Activated CD8-positive, alpha-beta T cell treated with anti-CD3 and anti-CD28 coated beads for 36 hours (primary cell): ENCODE measurements around the gene ANKRD23. TPM values are rescaled to one million over a fixed set of nuclear protein-coding genes. Genes with fewer than 3 reads are reported as not detected.

Experiments used
- ATAC-seq: fragments of 200-7000 bp; cut with Tn5 transposase; one replicate; pipeline ENCODE4 v1.10.0; 2021; ENCODE audit warnings: mild to moderate bottlenecking, moderate library complexity
- CTCF ChIA-PET: fragments of 350-600 bp; sonication (Branson Sonifier 250); formaldehyde crosslinking; loops from one replicate; lab custom pipeline; 2021; ENCODE audit warnings: antibody characterized with exemption; lab: Charles Lee
- POLR2A ChIA-PET: fragments of 350-600 bp; sonication (Branson Sonifier 250); formaldehyde crosslinking; loops from one replicate; lab custom pipeline; 2021; ENCODE audit warnings: antibody characterized with exemption; lab: Charles Lee
- DNase-seq: peaks from one replicate; pipeline ENCODE4 v3.0.0-alpha.2; 2020
- H3K27ac Mint-ChIP-seq: one replicate; pipeline ENCODE4 v1.8.0; 2021; ENCODE audit warnings: mild to moderate bottlenecking, mixed read lengths
- H3K27me3 Mint-ChIP-seq: one replicate; pipeline ENCODE4 v1.8.0; 2021; ENCODE audit warnings: mixed read lengths
- H3K36me3 Mint-ChIP-seq: one replicate; pipeline ENCODE4 v1.8.0; 2021; ENCODE audit warnings: low read depth, mixed read lengths
- H3K4me1 Mint-ChIP-seq: one replicate; pipeline ENCODE4 v1.8.0; 2021; ENCODE audit warnings: low read depth, mixed read lengths
- H3K4me3 Mint-ChIP-seq: one replicate; pipeline ENCODE4 v1.8.0; 2021; ENCODE audit warnings: mild to moderate bottlenecking, moderate library complexity, mixed read lengths
- H3K9me3 Mint-ChIP-seq: one replicate; pipeline ENCODE4 v1.8.0; 2021; ENCODE audit warnings: mixed read lengths
- intact Hi-C: fragments of 100-400 bp; cut with micrococcal nuclease; formaldehyde crosslinking; loops from one replicate; pipeline ENCODE4 v1.10.0; 2022
- total RNA-seq, 2 experiments: library from RNA; stranded (reverse); gene quantifications; one replicate each; pipeline ENCODE4 v1.2.3, GENCODE V29; 2021
- TF ChIP-seq, protein P1 (sequence below): fragments of 200-600 bp; IDR thresholded peaks from one replicate; pipeline ENCODE4 v1.8.0; 2022; ENCODE audit warnings: antibody characterized with exemption, mild to moderate bottlenecking

ANKRD23 gene
- total RNA-seq, 2 experiments from 2014 or later: 5.3 to 5.7 TPM

DNA sequence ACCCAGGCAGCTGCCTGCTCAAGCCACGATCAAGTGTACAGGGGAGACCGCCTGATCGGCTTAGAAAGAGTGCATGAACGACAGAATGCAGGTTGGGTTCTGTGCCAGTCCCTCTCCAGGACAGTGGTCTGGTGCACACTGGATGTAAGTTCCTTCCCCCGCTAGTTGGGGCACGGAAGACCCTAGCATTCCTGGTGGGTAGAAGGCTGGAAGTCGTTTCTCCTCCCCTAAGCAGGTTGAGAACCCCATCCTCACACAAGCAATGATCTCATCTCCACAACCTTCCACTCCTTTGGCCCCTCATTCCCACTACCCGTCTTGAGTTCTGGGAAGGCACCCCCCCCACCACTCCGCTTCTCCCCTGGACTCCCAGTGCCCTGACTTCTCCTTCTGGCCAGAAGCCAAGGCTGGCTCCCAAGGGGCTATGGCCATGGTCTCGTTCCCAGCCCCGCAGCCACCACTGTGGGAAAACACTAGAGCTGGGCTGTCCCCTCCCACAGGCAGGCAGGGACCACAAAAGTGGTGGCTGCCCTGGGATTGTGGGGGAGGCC lies 15.4 kb upstream of the ANKRD23 start:
- Mint-ChIP-seq H3K9me3 (no peaks in the 10 kb centered on the region), H3K36me3 (peaks cover 13% of the 10 kb centered on the region), H3K4me3 (peak overlapping the region; percentile 45), H3K27me3 (no peaks in the 10 kb centered on the region), H3K27ac (no peak overlapping the region), H3K4me1 (peaks cover 27% of the 10 kb centered on the region)
- intact Hi-C loops: loop anchor here (2.0 kb wide), 1 partner anchor 102 kb away; no protein-coding TSS in a partner anchor
- TF ChIP-seq, protein P1, sequence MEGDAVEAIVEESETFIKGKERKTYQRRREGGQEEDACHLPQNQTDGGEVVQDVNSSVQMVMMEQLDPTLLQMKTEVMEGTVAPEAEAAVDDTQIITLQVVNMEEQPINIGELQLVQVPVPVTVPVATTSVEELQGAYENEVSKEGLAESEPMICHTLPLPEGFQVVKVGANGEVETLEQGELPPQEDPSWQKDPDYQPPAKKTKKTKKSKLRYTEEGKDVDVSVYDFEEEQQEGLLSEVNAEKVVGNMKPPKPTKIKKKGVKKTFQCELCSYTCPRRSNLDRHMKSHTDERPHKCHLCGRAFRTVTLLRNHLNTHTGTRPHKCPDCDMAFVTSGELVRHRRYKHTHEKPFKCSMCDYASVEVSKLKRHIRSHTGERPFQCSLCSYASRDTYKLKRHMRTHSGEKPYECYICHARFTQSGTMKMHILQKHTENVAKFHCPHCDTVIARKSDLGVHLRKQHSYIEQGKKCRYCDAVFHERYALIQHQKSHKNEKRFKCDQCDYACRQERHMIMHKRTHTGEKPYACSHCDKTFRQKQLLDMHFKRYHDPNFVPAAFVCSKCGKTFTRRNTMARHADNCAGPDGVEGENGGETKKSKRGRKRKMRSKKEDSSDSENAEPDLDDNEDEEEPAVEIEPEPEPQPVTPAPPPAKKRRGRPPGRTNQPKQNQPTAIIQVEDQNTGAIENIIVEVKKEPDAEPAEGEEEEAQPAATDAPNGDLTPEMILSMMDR: no peak
- CTCF ChIA-PET: interaction anchor here (1.8 to 7.0 kb wide), 10 partner anchors 24 to 253 kb away, joined by 8 to 147 read pairs (median 26); partner anchors contain the start of gene ANKRD36
- POLR2A ChIA-PET: interaction anchor here (0.6 to 2.4 kb wide), 4 partner anchors 9 to 104 kb away, joined by 3 to 30 read pairs (median 6); partner anchors contain the start of gene SEMA4C
- ATAC-seq (no peak), DNase-seq (no peak)

DNA sequence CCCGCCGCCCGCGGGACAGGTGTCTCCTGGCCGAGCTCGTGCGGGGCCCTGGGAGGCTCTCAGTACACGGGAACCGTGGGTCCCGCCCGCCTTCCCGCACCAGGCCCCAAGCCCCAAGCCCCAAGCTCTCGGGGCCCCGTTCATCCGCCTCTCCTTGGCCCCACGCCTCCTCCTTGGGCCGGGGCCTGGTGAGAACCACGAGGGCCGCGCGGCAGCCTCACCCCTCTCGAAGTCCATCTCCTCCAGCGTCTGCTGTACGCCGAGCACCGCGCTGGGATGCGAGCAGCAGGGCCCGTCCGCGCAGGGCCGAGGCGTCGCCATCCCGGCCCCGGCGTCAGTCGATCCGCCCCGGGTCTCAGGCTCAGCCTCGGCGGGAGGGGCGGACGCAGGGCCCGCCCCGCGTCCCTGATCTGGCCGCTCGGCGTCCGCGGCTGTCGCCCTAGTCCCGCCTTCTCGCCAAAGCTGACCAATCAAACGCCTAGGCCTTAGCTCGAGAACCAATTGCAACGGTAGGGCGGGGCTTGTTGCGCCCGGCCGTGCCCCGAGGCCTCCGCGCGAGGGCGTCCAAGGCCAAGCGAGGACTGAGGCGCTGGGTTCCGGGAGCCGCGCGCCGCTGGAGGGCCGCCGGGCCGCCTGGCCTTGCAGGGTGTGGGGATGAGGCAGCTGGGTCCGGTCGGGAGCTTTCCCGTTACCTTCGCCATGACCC lies 14.0 kb upstream of the ANKRD23 start, which contains the start of gene ANKRD39:
TSS of gene ANKRD39 (minus strand) at position 350 of the 706 bp plus-strand sequence. CDS start at position 321, 29 bp downstream.
- ChIA-PET CTCF (interaction anchor here (0.6 to 7.0 kb wide), 43 partner anchors 9 to 255 kb away, joined by 3 to 147 read pairs (median 7); partner anchors contain the start of genes ANKRD23, ANKRD36, CNNM3 and CNNM4), POLR2A (interaction anchor here (0.7 to 3.7 kb wide), 24 partner anchors 9 to 238 kb away, joined by 3 to 30 read pairs (median 5); partner anchors contain the start of genes ANKRD23, CNNM3, CNNM4 and SEMA4C)
- TF ChIP-seq, protein P1: peak; percentile 88
- no peaks in the 10 kb centered on the region for H3K9me3 Mint-ChIP-seq
- peak; percentile 98 for DNase-seq
- H3K4me1 Mint-ChIP-seq: peaks cover 29% of the 10 kb centered on the region
- intact Hi-C loops: loop anchor here (2.0 kb wide), 1 partner anchor 103 kb away; no protein-coding TSS in a partner anchor
- H3K36me3 Mint-ChIP-seq: peaks cover 21% of the 10 kb centered on the region
- peak within 1 kb of the TSS; percentile 78 for H3K27ac Mint-ChIP-seq
- peak; percentile 96 for ATAC-seq
- no peaks in the 10 kb centered on the region for H3K27me3 Mint-ChIP-seq
- H3K4me3 Mint-ChIP-seq: peak within 1 kb of the TSS; percentile 84

DNA sequence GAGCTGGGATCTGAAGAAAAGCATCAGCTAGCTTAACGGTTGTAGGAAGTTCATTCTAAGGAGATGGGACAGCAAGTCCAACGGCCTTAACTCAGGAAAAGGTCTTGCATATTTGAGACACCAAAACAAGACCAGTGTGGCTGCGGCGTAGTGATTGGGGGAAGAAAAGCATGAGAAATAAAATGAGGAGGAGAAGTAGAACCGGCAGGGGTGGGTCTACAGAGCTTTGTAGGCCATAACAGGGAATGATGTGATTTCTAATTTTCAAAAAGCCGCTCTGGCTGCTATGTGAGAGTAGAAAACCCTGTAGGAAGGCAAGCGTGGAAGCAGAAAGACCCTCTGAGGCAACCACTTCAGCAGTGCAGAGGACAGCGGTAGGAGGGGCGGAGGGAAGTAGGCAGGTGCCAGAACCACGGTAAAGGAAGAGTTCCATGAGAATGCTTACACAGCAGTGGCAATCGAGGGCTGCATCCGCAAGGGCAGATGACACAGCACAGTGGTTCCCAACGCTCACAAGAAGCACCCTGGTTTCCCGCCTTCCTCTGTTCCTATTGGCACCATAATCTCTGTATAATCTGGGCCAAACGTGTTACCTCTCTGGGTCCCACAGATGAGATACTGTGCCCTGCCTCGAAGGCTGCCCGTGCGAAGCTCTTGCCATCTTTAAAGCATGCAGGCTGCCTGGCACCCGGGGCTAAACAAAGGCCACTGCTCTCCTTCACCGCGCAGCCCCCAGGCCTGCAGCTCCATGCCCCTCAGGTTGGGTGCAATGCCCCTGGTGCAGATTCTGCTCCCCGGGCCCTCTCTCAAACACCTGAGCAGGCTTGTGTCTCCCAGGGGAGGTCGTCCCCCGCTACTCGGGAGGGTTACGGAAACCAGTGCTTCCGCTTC lies 13.2 kb upstream of the ANKRD23 start:
- ChIA-PET CTCF (interaction anchor here (0.6 to 7.0 kb wide), 43 partner anchors 9 to 255 kb away, joined by 3 to 147 read pairs (median 7); partner anchors contain the start of genes ANKRD23, ANKRD36, CNNM3 and CNNM4), POLR2A (interaction anchor here (0.7 to 3.7 kb wide), 27 partner anchors 8 to 239 kb away, joined by 3 to 30 read pairs (median 4); partner anchors contain the start of genes ANKRD23, CNNM3, CNNM4 and SEMA4C)
- ATAC-seq (no peak), DNase-seq (peak; percentile 59)
- H3K9me3 Mint-ChIP-seq: no peaks in the 10 kb centered on the region
- peaks cover 29% of the 10 kb centered on the region for H3K4me1 Mint-ChIP-seq
- intact Hi-C loops: no loop called here
- H3K36me3 Mint-ChIP-seq: peaks cover 25% of the 10 kb centered on the region
- H3K27ac Mint-ChIP-seq: peak overlapping the region; percentile 78
- H3K4me3 Mint-ChIP-seq: peak overlapping the region; percentile 84
- TF ChIP-seq, protein P1: no peak
- H3K27me3 Mint-ChIP-seq: no peaks in the 10 kb centered on the region

DNA sequence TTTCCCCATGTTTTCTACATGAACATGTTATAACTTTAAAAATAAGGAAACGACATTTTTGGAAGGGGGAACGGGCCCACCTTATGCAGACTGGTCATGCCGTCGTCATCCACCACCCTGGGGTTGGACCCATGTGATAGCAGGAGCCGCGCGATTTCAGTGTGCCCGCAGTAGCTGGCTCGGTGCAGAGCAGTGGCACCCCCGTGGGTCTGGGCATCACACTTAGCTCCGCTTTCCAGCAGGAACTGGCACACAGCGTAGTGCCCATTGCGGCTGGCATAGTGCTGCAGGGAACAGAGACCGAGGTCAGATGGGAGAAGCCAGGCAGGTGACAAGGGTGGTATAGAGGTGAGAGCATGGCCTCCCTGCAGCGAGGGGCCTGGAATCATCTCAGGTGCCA lies 9.5 kb upstream of the ANKRD23 start:
- ATAC-seq (no peak), DNase-seq (no peak)
- Mint-ChIP-seq H3K4me3 (no peak overlapping the region), H3K27ac (no peak overlapping the region), H3K36me3 (peaks cover 25% of the 10 kb centered on the region), H3K27me3 (no peaks in the 10 kb centered on the region), H3K9me3 (no peaks in the 10 kb centered on the region), H3K4me1 (peaks cover 16% of the 10 kb centered on the region)
- TF ChIP-seq, protein P1: no peak
- intact Hi-C loops: no loop called here
- ChIA-PET CTCF (interaction anchor here (1.4 to 2.5 kb wide), 2 partner anchors 10 to 98 kb away, joined by 3 to 22 read pairs; partner anchors contain the start of gene ANKRD23), POLR2A (interaction anchor here (0.6 to 0.9 kb wide), 2 partner anchors 10 to 301 kb away, joined by 3 read pairs; partner anchors contain the start of gene ANKRD23)
